Stomach smooth muscle (tissue), 2 donors: Measurements from ENCODE around the gene TEDDM1.

Experiments
- H3K27ac ChIP-seq: one replicate; pipeline ENCODE4 v1.7.0; 2013; ENCODE audit warnings: mild to moderate bottlenecking, low read length, inconsistent platforms
- H3K27me3 ChIP-seq, 2 donors: one replicate each; pipeline ENCODE4 v1.7.0; 2013; ENCODE audit warnings: low read length in 2 of 2; ENCODE audit not compliant: insufficient read depth in 2 of 2, control insufficient read depth in 1 of 2
- H3K36me3 ChIP-seq, 2 donors: one replicate each; pipeline ENCODE4 v1.7.0; 2013; ENCODE audit warnings: low read length in 2 of 2; ENCODE audit not compliant: control insufficient read depth in 2 of 2, insufficient read depth in 2 of 2
- H3K4me1 ChIP-seq: one replicate; pipeline ENCODE4 v1.7.0; 2013; ENCODE audit warnings: low read length; ENCODE audit not compliant: control insufficient read depth, insufficient read depth
- H3K4me3 ChIP-seq, 2 donors: one replicate each; pipeline ENCODE4 v1.7.0; 2013; ENCODE audit warnings: low read length in 2 of 2
- H3K9ac ChIP-seq, 2 donors: one replicate each; pipeline ENCODE4 v1.7.0; 2013; ENCODE audit warnings: low read length in 2 of 2, mild to moderate bottlenecking in 1 of 2
- H3K9me3 ChIP-seq, 2 donors: one replicate each; pipeline ENCODE4 v1.7.0; 2013; ENCODE audit warnings: low read length in 2 of 2; ENCODE audit not compliant: control insufficient read depth in 2 of 2
- donor health status: healthy.
- donor health status: Pancreatic carcinoma.

The TEDDM1 gene

DNA sequence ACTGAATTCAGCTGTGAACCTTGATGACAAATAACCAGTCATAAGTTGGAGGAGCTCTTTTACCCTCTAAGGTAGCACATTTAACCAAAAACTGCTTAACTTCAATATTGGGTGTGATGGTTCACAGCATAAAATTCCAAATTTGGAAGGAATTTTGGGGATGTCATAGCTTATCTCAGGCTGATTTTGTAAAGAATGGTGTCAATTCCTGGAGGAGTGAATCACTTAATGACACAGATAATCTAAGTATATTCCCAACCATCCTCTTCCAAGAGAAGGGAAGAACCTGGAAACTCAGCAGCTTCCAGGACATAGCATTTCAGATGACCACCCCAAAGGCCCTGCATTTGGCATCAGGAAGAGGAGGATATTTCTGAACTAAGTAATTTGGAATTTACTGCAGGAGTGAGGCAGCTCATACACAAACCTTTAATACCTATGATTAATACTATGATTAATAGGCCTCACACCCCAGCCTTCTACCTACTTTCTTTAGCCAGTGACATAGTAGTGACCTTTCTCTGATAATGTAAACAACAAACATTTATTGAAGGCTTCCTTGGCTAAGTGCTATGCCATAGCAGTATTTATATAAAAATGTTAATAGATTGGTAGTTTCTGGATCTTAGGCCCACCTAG is 23.4 kb downstream of the TEDDM1 start:
- Histone ChIP-seq H3K9me3 (no peaks in the 10 kb centered on the region), H3K9ac (no peak overlapping the region), H3K36me3 (peaks cover under 1 to 3% of the 10 kb centered on the region in 2 donors), H3K4me3 (no peak overlapping the region), H3K27me3 (no peaks in the 10 kb centered on the region), H3K4me1 (peaks cover 6% of the 10 kb centered on the region), H3K27ac (no peak overlapping the region)

DNA sequence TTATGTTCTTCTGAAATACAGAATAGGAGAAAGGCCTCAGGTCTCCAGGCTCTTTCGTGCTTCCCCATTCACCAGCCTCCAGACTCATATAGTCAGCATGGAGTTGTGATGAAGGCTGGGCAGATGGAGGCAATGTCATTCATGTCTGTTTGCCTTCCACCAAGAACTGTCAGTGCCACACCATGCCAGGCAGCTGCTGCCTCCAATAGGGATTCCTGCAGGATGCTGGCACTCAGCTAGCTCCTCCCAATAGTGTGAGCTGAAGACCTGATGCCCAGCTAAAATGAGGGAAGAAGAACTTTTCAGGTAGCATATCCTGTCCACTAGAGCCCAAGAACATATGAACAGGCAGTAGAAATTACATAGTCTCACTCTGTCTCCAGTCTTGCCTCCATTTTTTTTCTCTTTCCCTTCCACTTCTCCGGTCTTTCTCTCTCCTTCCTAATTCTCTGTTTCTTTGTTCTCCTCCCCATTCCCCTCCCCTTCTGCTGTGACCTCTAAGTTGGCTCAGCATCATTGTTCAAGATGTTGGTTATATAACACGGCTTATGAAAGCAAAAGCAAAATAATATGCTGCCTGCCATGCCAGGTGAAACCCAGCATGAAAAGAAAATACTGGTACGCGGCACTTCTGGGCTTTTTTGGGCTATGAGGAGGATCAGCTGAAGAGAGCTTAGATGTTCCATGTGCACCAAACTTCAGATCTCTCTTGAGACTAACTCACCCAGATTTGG is 26.2 kb downstream of the TEDDM1 start:
- no peaks in the 10 kb centered on the region for H3K9me3 ChIP-seq
- H3K27ac ChIP-seq, result no peak overlapping the region
- H3K4me3 ChIP-seq, result no peak overlapping the region
- H3K27me3 ChIP-seq, result no peaks in the 10 kb centered on the region
- H3K4me1 ChIP-seq, result peaks cover 6% of the 10 kb centered on the region
- H3K9ac ChIP-seq, result no peak overlapping the region
- H3K36me3 ChIP-seq, result no peaks in the 10 kb centered on the region

DNA sequence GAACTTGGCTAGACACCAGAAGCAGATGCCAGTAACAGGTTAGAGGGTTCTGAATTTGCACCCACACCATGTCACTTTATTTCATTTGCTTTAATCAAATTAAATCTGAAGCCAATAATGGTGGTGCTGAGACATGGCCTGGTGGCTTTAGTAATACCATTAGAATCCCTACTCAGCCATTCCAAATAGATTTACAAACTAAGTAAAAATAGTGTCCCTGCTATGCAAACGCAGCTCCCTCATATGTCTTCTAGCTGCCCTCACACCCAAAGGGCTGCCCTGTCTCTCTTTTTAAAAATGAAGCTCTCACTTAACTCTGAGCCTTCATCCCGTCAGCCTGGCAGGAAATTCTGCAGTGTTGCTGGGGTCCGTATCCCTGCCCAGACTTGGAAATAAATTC is 29.9 kb downstream of the TEDDM1 start:
- Histone ChIP-seq H3K9me3 (no peaks in the 10 kb centered on the region), H3K4me1 (peaks cover 6% of the 10 kb centered on the region), H3K27ac (no peak overlapping the region), H3K4me3 (no peak overlapping the region), H3K27me3 (no peaks in the 10 kb centered on the region), H3K9ac (no peak overlapping the region), H3K36me3 (no peaks in the 10 kb centered on the region)

DNA sequence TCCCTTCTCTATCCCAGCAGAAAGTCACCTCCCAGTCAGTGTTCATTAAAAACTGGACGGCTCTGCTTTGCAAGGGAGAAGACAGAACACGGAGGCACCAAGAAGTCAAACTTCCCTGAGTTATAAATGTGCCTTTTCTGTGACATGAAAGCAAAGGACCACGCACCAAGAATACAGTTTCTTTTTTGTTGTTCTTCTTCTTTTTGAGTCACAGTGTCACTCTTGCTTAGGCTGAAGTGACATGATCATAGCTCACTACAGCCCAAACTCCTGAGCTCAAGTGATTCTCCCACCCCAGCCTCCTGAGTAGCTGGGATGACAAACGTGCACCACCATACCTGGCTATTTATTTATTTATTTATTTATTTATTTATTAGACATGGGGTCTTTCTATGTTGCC is 31.6 kb downstream of the TEDDM1 start:
- Histone ChIP-seq H3K27me3 (no peaks in the 10 kb centered on the region), H3K9ac (no peak overlapping the region), H3K27ac (no peak overlapping the region), H3K4me1 (no peaks in the 10 kb centered on the region), H3K9me3 (no peaks in the 10 kb centered on the region), H3K36me3 (no peaks in the 10 kb centered on the region), H3K4me3 (no peak overlapping the region)

DNA sequence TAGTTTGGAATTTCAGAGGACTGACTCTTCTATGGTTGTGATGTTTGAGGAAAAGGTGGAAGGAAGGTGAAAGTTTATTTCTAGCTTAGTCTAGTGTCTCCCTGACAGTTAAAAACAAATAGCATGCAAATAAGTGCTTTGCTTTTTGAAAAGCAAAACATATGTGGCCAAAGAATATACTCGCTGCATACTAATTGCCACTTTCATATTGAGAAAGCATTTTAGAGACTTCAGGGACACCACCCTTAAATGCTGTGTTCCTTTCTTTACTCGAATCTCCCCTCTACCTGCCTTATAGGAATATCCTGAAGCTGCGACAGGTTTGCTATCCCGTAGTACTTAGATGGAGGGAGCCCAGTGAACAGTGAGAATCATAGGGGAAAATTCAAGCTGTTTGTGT is 32.1 kb downstream of the TEDDM1 start:
- H3K4me3 ChIP-seq, result no peak overlapping the region
- no peak overlapping the region for H3K9ac ChIP-seq
- H3K4me1 ChIP-seq, result no peaks in the 10 kb centered on the region
- no peaks in the 10 kb centered on the region for H3K36me3 ChIP-seq
- H3K9me3 ChIP-seq, result no peaks in the 10 kb centered on the region
- no peak overlapping the region for H3K27ac ChIP-seq
- H3K27me3 ChIP-seq, result no peaks in the 10 kb centered on the region

DNA sequence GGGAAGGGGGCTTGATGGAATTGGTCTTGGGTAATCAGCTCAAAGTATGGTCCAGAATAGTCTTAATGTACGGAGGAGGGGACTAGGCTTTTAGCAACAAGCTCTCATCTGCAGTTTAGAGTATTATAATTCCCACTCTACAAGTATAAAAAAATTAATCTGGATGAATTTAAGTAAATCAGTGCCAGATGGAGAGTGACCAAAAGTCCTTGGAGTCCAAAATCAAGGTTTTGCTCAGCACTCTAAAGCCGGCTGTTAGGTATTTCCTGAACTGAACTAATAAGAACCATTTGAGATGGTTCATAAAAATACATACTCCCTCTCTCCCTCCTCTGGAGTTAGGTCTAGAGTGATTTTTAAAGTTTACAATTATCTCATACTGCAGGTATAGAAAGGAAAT is 32.5 kb downstream of the TEDDM1 start:
- Histone ChIP-seq H3K36me3 (no peaks in the 10 kb centered on the region), H3K27ac (no peak overlapping the region), H3K4me1 (no peaks in the 10 kb centered on the region)

DNA sequence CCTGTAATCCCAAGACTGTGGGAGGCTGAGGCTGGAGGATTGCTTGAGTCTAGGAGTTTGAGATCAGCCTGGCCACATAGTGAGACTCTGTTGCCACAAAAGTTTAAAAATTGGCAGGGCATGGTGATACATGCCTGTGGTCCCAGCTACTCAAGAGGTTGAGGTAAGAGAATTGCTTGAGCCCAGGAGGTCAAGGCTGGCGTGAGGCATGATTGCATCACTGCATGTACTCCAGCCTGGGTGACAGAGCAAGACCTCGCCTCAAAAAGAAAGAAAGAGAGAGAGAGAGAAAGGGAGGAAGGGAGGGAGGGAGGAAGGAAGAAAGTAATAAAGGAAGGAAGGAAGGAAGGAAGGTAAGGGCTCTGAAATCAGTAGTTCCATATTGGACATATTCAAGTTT is 33.9 kb downstream of the TEDDM1 start:
- Histone ChIP-seq H3K36me3 (no peaks in the 10 kb centered on the region), H3K4me3 (no peak overlapping the region), H3K27me3 (no peaks in the 10 kb centered on the region), H3K27ac (no peak overlapping the region), H3K9me3 (no peaks in the 10 kb centered on the region), H3K4me1 (no peaks in the 10 kb centered on the region), H3K9ac (no peak overlapping the region)

More for the DNA sequence above, 32.5 kb downstream of the TEDDM1 start:
- H3K27me3 ChIP-seq, result no peaks in the 10 kb centered on the region
- no peaks in the 10 kb centered on the region for H3K9me3 ChIP-seq
- no peak overlapping the region for H3K9ac ChIP-seq
- H3K4me3 ChIP-seq, result no peak overlapping the region

DNA sequence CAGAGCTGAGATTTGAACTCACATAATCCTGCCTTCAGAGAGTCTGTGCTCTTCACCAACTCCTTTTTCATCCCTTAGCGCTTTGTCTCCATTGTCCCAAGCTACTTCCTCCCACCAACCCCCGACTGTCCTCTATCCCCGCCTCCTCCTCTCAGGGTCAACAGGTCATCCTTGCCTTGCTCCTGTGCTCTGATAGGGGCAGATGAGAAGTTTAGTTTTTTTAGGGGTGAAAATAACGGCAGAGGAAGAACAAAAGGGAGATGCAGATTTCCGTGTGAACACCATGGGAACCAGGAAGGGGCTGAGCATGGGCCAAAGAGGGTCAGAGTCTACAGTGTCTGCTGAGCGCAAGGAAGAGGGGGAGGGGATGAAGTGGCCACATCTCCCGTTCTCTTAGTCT is 40.8 kb downstream of the TEDDM1 start:
- Histone ChIP-seq H3K9me3 (no peaks in the 10 kb centered on the region), H3K27me3 (no peaks in the 10 kb centered on the region), H3K4me3 (no peak overlapping the region), H3K36me3 (no peaks in the 10 kb centered on the region), H3K9ac (no peak overlapping the region), H3K4me1 (no peaks in the 10 kb centered on the region), H3K27ac (no peak overlapping the region)

DNA sequence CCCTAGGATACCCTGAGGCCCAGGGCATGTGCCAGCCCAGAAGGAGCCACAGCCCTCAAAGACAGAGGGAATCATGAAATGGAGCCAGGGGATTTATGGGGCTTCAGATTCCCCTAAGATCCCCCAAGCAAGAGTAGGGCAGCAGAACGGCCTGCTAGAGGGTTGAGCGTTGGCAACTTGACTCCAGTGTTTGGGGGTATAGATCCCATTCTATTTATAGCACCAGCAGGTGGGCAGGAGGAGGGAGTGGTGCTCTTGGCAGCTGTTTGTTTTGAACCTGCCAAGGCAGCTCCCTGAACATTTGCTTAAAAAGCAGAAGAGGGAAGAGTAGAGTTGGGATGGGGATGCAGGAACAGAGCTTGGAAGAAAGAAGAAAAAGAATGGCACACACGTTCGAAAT is 42.6 kb downstream of the TEDDM1 start:
- no peak overlapping the region for H3K9ac ChIP-seq
- H3K27me3 ChIP-seq, result no peaks in the 10 kb centered on the region
- no peak overlapping the region for H3K4me3 ChIP-seq
- H3K36me3 ChIP-seq, result no peaks in the 10 kb centered on the region
- H3K27ac ChIP-seq, result no peak overlapping the region
- no peaks in the 10 kb centered on the region for H3K4me1 ChIP-seq
- no peaks in the 10 kb centered on the region for H3K9me3 ChIP-seq

DNA sequence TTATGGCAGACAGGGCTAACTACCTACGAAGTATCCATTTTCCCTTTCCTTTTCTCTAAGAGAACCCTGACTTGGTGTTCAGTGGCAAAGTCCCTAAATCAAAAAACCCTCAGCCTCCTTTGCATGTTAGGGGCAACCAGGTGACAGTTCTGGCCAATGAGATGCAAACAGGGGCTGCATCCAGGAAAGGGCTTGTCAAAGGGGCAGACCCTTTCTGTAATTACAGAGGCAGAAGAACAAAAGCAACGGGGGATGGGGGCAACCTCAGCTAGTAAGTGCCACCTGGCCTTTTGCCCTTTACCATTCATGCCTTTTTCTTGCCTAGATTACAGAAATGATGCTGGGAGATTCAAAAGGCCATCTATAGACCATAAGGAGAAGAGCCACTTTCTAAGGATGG is 43.3 kb downstream of the TEDDM1 start:
- H3K9ac ChIP-seq, result no peak overlapping the region
- no peak overlapping the region for H3K4me3 ChIP-seq
- H3K27me3 ChIP-seq, result no peaks in the 10 kb centered on the region
- H3K4me1 ChIP-seq, result no peaks in the 10 kb centered on the region
- no peak overlapping the region for H3K27ac ChIP-seq
- no peaks in the 10 kb centered on the region for H3K9me3 ChIP-seq
- no peaks in the 10 kb centered on the region for H3K36me3 ChIP-seq

DNA sequence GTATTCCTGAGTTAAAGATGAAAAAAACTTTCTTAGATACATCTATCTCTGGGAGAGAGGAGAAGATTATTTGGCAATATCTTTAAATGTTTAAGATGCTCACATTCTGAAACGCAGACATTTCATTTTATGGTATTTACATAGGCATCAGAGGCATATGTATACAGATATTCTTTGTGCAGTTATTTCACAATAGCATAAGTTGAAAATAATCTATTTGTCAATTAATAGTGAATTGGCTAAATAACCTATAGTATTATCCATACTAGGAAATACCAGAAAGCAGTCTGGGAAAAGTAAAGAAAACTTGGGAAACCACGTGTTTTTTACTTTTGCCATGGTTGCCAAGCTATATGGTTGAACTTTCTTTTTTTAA is 44.8 kb downstream of the TEDDM1 start:
- H3K9ac ChIP-seq, result no peak overlapping the region
- no peak overlapping the region for H3K27ac ChIP-seq

More for the DNA sequence above, 44.8 kb downstream of the TEDDM1 start:
- Histone ChIP-seq H3K36me3 (no peaks in the 10 kb centered on the region), H3K9me3 (no peaks in the 10 kb centered on the region), H3K4me1 (peaks cover 3% of the 10 kb centered on the region), H3K27me3 (no peaks in the 10 kb centered on the region), H3K4me3 (no peak overlapping the region)
